OCI-LY3 (cell line): ENCODE results near the gene OTUD7B.

Experiments
- CTCF ChIP-seq: fragments of 200-600, 300-600 bp; sonication (generic); IDR thresholded peaks from 2 replicates; pipeline ENCODE4 v1.5.1; 2014; ENCODE audit warnings: antibody characterized with exemption, low read length, low read depth
- EZH2phosphoT487 ChIP-seq: fragments of 200-600 bp; shearing (Covaris generic); IDR thresholded peaks from 2 replicates; pipeline ENCODE4 v1.6.1; 2018; ENCODE audit warnings: antibody characterized with exemption, mixed run types, low read depth

- TF ChIP-seq CTCF (no peak), EZH2phosphoT487 (no peak)
These were observed 74.1 kb downstream of the OTUD7B start, which contains the start of gene MTMR11 for GRCh38 chr1:149936170-149936991.
